GM12892 (cell line): Measurements from ENCODE around the gene UTP25.
"Not testable (repeated sequence)": the region's sequence is repeated elsewhere in the genome, so short reads cannot be mapped to it uniquely, and the experiment has no call there.

Experiments used
- DNase-seq: peaks from one replicate; pipeline ENCODE4 v3.0.0; 2011; ENCODE audit not compliant: insufficient read length
- FAIRE-seq: peaks from 2 replicates; lab custom pipeline; 2011; peaks lifted over from hg19 to GRCh38; lab: Jason Lieb, UNC
- POLR2A ChIP-seq: IDR thresholded peaks from 2 replicates; pipeline ENCODE4 v1.6.1; 2011; ENCODE audit warnings: low read depth, low read length, control low read depth
- POLR2AphosphoS5 ChIP-seq: IDR thresholded peaks from 2 replicates; pipeline ENCODE4 v1.6.1; 2011; ENCODE audit warnings: low read depth, low read length, control low read depth
- TAF1 ChIP-seq: IDR thresholded peaks from 2 replicates; pipeline ENCODE4 v1.6.1; 2011; ENCODE audit warnings: low read depth, mild to moderate bottlenecking, control low read depth, low read length, borderline replicate concordance

The UTP25 gene

DNA sequence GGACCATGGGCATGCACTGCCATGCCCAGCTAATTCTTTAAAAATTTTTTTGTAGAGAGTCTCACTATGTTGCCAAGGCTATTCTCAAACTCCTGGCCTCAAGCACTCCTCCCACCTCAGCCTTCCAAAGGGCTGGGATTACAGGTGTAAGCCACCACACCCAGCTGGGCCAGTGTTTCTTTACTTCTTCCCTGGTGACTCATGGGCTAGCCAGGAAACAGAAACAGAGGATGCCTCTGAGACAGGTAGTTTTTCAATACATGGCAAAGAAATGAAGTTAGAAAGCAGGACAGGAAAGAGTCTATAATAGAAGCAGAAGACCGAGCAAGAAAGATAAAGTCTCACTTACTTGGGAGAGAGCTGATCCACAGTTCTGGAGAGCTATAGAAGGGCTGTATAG is 35.9 kb upstream of the UTP25 start:
- DNase-seq (no peak), FAIRE-seq (no peak)
- TF ChIP-seq TAF1 (no peak), POLR2AphosphoS5 (no peak), POLR2A (no peak)

DNA sequence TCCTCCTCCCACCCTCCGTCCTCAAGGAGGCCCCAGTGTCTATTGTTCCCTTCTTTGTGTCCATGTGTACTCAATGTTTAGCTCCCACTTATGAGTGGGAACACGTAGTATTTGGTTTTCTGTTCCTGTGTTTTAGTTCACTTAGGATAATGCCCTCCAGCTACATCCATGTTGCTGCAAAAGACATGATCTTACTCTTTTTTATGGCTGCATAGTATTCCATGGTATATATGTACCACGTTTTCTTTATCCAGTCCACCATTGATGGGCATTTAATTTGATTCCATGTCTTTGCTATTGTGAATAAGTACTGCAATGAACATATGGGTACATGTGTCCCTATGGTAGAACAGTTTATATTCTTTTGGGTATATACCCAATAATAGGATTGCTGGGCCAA is 34.1 kb upstream of the UTP25 start:
- not testable (repeated sequence) for DNase-seq, FAIRE-seq

DNA sequence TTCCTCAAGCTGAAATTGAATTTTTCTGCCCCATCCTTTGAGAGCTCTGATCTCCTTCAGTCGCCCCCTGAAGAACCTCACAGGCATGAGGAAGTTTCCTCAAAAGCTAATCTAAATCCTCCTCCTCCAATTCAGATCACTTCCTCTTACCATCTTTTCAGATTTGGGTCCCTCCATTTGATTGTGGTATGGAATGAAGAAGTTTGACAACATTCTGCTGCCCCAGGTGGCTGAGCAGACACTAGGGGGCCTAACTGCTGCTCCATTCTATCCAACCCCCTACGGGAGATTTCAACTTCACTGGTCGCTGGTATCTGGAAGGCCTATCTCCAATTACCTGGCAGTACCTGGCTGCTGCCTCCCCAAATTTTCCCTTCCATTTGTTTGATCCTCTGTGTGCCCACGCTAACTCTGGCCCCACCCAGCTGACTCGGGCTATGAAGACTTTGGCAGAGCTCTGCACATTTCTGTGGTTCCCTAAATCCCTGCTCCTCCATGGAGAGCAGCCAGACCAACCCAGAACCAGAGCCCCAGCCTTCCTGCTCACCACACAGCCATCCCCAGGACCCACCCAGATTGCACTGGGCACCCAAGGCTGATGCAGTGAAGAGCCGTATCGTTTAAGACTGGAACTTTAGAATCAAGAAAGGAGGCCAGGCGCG is 29.7 kb upstream of the UTP25 start:
- no peak for DNase-seq
- FAIRE-seq: no peak
- no peak for TF ChIP-seq TAF1
- no peak for TF ChIP-seq POLR2AphosphoS5
- no peak for TF ChIP-seq POLR2A

DNA sequence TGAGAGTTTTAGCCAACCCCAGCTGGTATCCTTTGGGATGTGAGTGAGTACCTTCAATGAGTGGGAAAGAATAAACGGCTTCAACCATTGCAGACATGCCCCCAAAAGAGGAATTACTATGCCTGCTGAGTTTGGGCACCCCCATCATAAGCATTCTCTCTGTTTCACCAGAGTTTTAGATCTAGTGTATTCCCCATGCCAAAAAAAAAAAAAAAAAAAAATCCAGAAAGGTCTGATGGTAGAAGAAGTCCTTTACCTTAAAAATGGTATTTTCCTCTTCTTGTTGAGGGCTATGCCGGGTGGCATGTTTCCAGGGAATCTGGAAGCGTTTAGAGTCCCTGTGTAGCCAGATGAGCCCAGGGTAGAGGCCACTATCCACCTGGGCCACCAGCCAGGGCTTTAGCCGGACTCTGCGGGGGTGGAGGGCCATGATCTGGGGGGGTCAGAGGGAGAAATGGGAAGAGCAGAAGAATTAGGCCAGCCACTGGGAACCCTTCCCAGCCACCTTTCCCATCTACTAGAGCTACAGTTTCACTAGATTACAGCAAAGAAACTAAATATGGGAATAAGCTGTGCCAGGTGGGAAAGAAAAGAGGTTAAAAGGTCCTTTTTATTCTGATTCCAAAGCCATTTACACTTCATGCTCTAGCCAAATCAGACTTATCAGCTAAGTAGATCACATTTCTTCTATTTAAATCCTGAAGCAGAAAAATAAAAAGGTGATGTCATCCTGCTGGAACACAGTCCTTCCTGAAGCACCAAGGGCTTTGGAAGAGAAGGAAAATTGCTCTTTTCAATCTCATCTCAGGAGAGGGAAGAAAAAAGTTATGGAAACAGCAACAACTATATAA is 26.6 kb upstream of the UTP25 start:
- FAIRE-seq: no peak
- TF ChIP-seq POLR2AphosphoS5 (no peak), TAF1 (no peak), POLR2A (no peak)
- DNase-seq: no peak

DNA sequence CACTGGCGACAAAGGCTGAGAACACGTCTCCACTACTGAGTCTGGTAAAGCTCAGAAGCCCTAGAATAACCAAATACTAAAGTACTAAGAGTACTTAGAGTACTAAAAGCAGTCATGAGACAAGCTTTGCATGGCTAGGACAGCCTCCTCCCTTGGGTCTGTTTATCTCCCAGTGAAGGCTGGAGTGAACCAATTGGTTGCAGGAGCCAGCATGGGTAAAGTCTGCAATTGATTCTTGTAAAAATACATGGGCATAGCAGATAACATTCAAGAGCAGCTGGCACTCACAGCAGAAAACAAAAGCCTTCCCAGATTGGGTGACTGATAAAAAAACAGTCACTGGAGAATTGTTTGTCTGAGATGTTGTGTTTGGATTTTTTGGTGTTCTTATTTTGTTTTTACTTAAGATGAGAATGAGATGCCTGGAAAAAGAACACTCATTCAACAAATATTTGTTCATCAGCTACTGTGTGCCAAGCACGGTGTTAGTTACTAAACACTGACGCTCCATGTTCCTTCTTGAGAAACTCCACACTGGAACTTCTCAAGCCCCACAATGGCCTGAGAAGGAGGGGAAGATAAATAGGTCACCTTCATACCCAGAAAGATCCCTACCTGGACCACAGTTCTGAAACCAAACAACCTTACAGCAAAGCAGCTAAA is 25.5 kb upstream of the UTP25 start:
- TF ChIP-seq POLR2A (no peak), TAF1 (no peak), POLR2AphosphoS5 (no peak)
- DNase-seq (no peak), FAIRE-seq (no peak)

DNA sequence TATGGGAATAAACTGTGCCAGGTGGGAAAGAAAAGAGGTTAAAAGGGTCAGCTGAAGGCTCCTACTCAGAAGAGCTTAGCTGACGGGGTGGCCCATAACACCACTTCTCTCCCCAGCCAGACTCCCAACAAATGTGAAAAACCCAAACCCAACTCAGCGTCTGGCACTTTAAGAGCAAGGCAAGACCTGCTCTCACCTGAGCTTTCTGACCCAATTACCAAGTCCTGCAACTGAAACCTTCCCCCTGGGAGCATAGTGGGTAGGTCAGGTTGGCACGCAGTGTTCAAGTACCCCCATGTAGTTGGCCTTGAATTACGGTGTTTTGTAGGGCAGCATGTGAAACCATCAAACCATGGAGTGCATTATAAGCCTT is 25.0 kb upstream of the UTP25 start:
- DNase-seq: no peak
- no peak for TF ChIP-seq POLR2A
- no peak for TF ChIP-seq TAF1
- no peak for TF ChIP-seq POLR2AphosphoS5
- FAIRE-seq: no peak

DNA sequence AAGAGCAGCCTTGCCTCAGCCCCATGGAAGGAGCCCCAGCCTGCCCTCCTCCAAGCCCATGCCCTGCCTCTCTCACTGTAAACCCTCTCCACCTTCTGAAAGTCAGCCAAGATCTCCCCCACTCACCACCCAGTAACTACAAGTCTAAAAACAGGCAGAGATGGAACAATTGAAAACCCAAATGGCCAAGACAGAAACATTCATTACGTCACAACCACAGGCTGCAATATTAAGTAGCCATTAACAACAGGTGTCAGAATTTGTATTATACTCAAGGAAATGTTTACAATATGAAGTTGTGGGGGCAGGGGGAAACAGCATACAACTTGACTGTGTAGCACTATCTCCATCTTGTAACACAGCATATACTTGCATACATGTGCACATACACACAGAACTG is 24.2 kb upstream of the UTP25 start:
- FAIRE-seq (no peak), DNase-seq (no peak)
- TF ChIP-seq POLR2AphosphoS5 (no peak), POLR2A (no peak), TAF1 (no peak)

DNA sequence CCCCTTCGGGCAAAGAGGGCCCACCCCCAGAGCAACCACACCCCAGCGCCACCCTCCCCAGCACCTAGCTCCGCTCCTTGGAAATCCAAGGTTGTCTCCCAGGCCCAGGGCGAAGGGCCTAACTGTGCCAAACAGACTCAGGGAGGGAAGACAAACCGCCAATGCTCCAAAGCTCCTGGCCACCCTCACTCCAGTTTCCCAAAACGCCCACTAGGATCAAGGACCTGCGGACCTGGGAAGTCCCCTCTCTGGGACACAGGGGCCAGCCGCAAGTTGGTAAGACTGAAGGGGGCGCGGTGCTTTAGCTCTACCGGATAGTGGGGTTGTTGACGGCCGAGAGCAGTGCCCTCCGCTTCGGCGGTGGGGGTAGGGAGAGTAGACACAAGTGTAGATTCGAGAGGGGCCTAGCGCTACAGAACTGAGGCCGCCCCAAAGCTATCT is 22.4 kb upstream of the UTP25 start:
- FAIRE-seq: no peak
- no peak for TF ChIP-seq POLR2AphosphoS5
- TF ChIP-seq POLR2A: no peak
- TF ChIP-seq TAF1: no peak
- no peak for DNase-seq

DNA sequence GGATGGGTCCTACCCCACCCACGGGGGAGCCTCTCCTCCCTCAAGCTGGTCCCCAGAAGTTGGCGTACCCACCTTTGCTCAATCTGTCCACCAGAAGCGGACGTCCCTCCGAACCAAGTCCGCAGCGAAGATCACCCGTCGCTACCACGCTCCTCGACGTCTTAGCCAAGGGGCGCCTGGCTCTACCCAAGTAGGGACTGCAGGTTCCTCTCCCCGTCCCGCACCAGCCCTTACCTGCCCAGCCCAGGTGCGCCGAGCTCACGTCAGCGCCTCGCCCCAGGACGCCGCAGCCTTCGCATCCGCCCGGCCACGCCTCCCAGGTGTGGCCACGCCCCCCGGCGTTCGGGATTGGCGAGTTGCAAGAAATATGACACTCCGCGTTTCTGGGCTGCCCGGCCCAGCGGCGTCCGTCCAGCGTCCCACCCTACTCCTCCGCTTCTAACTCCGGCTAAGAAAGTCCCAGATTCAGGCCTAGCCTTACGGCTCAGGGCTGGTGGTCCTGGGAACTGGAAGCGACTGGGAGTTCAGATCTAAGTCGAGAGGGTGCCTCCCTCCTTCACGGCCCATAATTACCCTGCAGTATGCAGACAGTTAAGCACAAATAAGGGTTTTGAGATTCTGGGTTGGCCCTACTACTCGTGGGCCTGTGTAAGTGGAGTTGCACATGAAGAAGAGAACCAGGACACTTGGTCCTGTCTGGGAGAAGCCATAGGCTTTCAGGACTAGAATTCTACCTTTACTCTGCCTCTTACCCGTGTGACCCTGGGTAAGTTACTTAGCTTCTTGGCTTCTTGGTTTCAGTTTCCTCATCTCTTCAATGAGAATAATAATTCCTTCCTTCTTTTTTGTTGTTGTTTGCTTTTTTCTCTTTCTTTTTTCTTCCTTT is 21.7 kb upstream of the UTP25 start, which contains the start of gene IRF6:
IRF6 (minus strand) TSS at position 268 of the 886 bp plus-strand sequence. CDS start 4,729 bp downstream, outside the sequence.
- FAIRE-seq: peak; percentile 77
- TF ChIP-seq POLR2A (no peak), TAF1 (no peak), POLR2AphosphoS5 (no peak)
- DNase-seq: peak; percentile 69

DNA sequence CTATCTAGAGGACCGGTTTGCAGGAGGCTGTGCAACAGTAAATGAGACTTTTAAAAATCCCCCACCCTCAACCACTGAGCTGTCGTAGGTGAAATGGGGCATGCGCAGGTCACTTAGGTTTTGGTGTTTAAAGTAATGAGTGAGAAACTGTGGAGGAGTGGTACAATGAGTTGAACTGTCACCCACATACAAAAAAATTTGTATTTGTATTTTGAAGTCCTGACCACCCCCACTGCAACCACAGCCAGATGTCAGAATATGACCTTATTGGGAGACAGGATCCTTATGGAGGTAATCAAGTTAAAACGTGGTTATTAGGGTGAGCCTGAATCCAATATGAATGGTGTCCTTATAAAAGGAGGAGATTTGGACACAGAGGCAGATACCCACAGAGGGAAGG is 20.3 kb upstream of the UTP25 start:
- TF ChIP-seq TAF1: no peak
- TF ChIP-seq POLR2A: no peak
- no peak for TF ChIP-seq POLR2AphosphoS5
- DNase-seq (no peak), FAIRE-seq (no peak)

DNA sequence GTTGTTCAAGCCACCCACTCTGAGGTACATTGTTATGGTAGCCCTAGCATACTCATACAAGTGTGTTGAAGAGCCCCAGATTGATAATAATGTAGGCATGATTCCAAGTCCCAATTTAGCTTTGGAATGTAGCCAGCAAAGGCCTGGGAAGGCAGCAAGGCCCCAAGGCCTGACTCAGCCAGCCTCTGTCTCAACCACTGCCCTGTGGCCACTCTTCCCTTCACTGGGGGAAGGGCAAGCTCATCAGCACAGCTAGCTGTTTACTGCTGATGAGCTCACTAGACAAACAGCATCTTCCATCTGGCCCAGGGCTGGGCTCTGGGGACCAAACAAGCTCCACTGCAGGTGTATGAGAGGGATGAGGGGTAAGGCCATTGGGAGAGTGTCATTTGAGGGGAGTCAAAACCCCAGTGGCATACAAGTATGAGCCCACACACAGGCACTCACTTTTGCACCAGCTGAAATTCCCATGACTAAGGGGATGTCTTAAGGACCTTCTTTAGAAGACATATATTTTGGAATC is 19.7 kb upstream of the UTP25 start:
- FAIRE-seq: no peak
- DNase-seq: no peak
- TF ChIP-seq POLR2A (no peak), POLR2AphosphoS5 (no peak)
